GM12872 (cell line): ENCODE data around the gene EHF.

Experiments used
- TF ChIP-seq, protein P1 (sequence below): IDR thresholded peaks from 3 replicates; pipeline ENCODE4 v1.5.1; 2011; ENCODE audit warnings: low read depth, mild to moderate bottlenecking, low read length, moderate library complexity; ENCODE audit not compliant: insufficient read depth

Gene EHF

DNA sequence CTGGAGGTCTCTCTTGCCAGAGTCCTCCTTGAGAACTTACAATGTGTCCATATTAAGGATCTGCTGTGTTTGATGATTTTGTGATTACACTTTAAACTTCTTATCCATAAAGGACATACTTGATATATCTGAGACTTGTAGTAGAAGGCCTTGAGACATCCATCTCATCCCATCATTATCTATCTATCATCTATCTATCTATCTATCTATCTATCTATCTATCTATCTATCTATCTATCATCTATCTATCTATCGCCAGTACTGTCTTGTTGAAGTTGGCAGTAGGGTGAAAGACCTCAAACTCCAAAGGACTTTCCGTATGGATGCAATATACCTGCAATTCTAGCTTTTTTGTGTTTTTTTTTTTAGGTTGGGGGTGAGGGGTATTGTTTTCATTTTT is 2.5 kb upstream of the EHF start:
- TF ChIP-seq, protein P1, sequence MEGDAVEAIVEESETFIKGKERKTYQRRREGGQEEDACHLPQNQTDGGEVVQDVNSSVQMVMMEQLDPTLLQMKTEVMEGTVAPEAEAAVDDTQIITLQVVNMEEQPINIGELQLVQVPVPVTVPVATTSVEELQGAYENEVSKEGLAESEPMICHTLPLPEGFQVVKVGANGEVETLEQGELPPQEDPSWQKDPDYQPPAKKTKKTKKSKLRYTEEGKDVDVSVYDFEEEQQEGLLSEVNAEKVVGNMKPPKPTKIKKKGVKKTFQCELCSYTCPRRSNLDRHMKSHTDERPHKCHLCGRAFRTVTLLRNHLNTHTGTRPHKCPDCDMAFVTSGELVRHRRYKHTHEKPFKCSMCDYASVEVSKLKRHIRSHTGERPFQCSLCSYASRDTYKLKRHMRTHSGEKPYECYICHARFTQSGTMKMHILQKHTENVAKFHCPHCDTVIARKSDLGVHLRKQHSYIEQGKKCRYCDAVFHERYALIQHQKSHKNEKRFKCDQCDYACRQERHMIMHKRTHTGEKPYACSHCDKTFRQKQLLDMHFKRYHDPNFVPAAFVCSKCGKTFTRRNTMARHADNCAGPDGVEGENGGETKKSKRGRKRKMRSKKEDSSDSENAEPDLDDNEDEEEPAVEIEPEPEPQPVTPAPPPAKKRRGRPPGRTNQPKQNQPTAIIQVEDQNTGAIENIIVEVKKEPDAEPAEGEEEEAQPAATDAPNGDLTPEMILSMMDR = no peak

DNA sequence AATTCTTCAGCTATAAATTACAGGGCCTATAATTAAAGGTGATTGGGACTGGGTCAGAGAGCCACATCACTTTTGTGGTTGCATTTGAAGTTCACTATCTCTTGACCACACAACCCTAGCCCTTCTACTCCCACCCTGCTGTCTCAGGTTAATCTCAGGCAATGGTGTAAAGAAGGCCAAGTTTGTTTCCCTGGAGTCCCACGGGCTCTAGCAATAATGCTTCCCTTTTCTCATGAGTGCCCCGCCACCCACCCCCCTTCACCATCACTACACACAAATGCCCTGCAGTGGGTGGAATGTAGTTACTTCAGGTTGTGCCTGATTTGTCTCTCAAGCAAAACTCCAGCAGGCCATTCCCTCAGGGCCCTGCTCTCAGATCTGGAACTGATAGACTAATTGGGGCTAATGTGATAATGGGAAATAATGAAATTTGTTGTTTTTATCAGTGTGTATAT is 1.8 kb upstream of the EHF start:
- TF ChIP-seq, protein P1 = no peak

DNA sequence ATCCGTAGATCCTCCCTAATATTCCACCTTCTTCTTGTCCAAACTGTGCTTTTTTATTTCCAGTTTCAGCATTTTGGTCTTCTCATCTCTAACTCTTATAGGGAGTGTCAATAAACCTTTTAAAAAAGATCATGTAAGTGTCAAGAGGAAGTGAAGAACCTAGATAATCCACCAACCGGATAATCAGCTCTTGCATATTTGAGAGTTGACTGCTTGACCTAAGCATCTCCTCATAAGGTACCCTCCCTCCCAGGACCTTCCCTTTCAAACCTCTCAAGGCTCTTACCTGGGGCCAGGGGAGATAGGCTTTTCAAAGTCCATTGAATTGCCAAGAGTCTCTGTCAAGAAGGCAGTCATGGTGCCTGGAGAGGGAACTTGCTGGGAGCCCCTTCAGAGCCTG is 691 bp upstream of the EHF start:
- TF ChIP-seq, protein P1 = no peak

DNA sequence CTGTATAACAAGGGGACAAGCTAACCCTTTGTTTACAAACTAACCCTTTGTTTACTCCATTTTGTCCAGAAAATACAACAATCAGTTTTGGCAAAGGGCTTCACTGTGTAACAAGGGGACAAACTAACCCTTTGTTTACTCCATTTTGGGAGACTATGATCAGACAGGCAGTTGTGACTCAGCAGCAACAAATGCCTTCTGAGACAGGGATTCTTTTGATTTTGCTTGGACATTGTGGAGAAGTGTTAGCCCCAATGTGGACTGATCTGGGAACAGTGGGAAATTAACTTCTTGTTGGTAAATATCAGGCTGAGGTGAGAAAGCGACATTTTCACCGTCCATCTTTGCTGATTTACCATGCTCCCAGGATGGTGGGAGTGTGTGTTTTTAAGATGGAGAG is 983 bp downstream of the EHF start:
- TF ChIP-seq, protein P1 = no peak

DNA sequence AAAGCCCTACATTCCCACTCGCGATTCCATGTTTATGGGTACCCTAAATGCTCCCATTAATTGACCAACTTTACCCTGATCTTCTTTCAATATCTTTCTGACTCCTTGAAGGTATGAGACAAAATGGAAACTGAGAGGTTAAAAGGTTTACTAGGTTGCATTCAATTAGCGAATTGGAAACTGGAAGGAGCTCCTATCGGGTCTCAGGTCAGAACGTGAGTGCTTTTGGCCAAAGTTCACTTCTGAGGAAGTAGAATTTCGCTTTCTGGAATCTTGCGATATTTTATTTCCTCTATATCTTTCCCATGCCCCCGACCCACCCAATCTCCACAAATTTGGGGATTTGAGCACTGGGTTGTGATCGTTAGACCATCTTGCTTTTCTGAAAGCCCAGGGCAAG is 2.6 kb downstream of the EHF start:
- TF ChIP-seq, protein P1 = no peak

DNA sequence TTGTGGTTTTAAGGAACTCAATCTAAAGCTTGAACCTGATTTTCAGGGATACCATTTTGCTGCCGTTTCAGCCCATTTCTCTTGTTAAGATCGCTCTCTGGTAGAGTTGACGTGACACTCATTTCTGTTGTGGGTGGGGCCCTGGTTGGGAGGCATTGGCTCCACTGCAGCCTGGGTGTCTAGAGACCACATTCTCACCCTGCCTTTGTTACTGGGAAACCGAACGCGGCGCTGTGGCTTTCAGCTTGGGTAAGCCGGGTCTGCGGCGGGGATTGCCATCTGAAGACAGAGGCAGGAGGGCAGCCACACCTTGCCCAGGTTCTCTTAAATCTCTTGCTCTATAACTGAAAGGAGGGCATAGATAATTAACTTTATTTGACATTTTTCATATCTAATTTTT is 3.2 kb downstream of the EHF start:
- TF ChIP-seq, protein P1 = 0 out of 3 replicates have a peak, but pooled peaks have one; percentile 6

DNA sequence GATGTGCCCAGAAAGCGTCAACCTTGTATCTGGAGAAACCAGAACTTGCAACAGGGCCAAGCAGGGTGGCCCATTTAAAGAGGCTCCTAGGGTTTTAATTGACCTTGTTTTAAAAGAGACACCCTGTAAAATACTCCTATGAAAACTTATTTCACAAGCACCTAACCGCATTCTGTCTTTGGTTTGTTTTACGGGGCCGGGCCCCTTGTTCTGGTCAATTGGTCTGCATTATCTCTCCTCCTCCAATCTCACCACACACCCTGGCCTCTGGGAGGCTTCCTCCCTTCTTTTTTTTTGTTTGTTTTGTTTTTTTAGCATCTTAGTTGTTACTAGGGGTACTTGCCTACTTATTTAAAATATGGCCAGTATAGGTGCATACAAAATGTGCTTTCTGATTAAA is 4.7 kb downstream of the EHF start:
- TF ChIP-seq, protein P1 = no peak

DNA sequence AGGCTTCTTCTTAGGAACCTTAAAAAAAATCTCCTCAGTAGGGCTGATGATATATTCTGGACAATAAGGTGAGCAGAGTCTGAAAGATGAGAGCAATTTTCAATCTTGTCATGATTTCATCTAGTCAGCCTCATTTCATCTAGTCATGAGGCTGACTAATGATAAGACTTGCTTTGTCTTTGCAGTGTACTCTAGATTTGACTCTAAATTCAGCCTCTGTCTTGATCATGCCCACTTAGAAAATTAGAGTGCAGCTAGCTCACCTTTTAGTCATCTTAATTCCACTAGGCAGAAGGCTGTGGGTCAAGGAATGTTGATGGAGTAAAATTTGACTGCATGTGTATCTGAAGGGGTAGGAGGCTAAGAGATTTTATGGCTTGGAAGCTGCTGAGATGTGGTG is 5.5 kb downstream of the EHF start:
- TF ChIP-seq, protein P1 = no peak
